ENCODE measurements around the gene NID1.
"Not testable (repeated sequence)": the region's sequence is repeated elsewhere in the genome, so short reads cannot be mapped to it uniquely, and the experiment has no call there.

NID1 gene

DNA sequence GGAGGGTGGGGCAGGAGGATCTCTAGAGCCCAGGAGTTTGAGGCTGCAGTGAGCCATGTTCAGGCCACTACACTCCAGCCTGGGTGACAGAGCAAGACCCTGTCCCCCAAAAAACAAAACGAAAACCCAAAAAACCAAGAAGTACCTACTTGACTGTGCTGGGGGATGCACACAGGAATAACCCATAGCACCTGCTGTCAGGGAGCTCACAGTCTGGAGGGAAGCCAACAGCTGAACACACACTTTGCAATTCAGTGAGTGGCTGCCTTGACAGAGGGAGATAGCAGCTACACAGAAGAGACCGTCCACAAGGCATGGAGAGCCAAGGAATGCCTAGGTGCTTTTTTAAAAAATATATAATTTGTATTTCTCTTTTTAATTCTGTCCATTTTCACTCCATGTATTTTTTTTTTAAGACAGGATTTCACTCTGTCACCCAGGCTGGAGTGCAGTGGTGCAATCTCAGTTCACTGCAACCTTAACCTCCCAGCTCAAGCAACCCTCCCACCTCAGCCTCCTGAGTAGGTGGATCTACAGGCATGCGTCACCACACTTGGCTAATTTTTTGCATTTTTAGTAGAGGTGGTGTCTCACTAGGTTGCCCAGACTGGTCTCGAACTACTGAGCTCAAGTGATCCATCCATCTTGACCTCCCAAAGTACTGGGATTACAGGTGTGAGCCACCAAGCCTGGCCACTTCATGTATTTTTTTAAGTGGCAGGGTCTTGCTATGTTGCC is 68.7 kb downstream of the NID1 start:
- DNase-seq (ENCODE audit: low read depth): no peak

DNA sequence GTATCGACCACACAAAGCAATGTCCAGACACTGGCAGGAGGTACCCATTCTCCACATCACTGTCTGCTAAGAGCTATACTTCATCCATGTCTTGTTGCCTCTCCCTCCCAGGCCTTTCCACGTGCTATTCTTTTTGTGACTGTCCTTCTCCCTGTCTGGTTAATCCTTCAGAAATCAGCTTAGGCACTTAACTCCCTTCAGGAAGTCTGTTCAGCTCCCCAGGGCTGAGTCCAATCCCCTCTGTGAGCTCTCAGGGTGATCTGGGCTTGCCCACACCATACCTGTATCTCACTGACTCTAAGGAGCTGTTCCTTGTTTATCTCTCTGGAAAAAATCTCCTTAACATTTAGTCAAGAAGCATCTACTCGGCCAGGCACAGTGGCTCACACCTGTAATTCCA is 69.4 kb downstream of the NID1 start:
- no peak for DNase-seq (ENCODE audit: low read depth)

DNA sequence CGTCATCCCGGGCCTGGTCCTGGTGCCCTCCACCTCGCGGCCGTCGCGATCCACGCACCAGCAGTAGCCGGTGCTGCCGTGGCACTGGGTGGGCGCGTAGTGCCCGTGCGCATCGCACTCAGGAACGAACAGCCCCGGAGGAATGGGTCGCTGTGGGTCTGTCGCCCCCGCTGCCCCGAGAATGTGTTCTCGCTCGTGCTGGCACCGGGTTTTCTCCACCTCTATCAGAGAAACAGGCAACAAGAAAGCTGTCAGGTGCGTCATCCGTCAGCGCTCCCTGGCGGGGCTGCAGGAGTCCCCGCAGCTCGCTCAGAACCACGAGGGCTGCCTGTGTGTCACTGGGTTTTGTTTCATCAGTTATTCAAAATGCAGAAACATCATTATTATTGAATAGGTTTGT is 71.2 kb downstream of the NID1 start:
- DNase-seq (ENCODE audit: low read depth): no peak

DNA sequence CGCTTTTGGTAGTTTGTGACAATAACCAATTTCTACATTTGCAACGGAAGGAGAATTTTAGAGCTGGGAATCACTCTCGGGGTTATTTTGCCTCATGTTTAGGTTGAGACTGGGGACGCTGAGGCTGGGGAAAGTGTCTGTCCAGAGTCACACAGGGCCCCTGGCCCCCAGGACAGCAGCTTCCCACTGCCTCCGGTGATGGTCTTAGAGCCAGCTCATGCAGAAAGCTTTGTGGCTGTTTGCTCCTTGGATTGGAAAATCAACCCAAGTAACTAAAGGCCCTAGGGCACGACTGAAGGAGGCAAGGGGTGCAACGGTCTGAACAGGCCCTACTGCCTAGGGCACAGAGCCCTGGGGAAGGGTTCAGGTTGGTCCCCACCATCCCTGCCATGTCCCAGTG is 72.0 kb downstream of the NID1 start:
- DNase-seq (ENCODE audit: low read depth): no peak

DNA sequence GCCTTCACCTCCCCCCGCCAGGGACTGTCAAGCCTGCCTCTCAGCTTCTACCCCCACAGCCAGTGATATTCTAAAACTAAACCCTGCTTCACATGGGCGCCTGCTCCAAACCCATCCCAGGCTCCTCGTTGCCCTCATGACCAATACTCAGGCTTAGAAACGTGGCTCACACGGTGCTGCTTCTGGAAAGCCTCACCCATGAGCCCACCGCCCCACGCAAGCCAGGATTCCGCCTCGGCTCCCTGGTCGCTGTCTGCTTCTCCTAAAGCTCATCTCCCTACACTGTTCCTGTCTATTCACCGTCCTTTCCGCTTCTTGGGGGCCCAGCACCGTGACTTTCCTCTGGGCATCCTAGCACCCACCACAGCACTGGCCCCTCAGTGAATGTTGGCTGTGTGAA is 72.5 kb downstream of the NID1 start:
- DNase-seq (ENCODE audit: low read depth): no peak

DNA sequence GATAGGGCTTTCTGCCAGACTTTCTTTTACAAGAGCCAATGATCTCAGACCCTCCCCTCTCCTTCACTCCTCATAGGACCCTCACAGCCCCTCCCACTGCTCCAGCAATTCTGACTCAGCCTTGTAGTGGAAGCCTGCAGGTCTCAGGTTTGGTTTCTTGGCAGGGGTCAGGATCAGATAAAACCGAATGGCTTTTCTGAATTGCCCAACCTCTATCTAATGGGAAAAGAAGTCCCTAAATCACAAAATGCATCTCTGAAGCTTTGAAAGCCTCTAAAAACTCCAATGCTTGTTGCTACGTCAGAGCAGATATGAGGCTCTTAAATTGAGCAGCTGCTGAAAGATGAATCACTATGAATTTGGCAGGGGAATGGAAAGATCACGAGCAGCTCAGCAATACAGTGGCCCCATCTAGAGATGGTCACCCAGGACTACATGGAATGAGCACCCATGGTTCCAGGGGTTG is 74.5 kb downstream of the NID1 start:
- DNase-seq (ENCODE audit: low read depth): no peak

DNA sequence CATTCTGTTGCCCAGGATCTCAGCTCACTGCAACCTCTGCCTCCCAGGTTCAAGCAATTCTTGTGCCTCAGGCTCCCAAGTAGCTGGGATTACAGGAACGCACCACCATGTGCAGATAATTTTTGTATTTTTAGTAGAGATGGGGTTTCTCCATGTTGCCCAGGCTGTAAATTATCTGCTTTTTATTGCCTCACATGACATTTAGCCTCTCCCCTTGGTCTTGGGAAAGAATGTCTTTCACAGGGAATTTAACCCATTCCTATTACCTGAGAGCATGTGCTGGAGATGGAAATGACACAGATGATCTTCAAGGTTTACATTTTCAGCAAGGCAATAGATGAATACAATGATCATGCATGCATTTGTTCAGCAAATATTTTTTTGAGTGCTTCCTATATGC is 75.8 kb downstream of the NID1 start:
- no peak for DNase-seq (ENCODE audit: low read depth)

DNA sequence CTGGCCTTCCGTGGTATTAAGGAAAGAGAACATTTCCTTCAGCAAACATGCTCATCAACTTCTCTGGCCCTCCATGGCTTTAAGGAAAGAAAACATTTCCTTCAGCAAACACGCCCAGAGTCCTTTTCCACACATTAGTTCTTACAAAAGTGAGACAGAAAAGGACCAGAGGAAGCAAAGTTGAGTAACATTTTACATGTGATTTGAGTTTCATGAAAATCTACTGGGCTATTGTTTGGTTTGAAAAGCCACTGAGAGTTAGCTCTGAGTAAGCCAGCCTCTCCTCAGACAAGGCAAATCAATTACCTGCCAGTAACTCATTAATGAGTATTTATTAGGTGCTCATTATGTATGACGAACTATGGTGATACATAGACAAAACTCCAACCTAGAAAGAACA is 78.0 kb downstream of the NID1 start:
- no peak for DNase-seq (ENCODE audit: low read depth)

DNA sequence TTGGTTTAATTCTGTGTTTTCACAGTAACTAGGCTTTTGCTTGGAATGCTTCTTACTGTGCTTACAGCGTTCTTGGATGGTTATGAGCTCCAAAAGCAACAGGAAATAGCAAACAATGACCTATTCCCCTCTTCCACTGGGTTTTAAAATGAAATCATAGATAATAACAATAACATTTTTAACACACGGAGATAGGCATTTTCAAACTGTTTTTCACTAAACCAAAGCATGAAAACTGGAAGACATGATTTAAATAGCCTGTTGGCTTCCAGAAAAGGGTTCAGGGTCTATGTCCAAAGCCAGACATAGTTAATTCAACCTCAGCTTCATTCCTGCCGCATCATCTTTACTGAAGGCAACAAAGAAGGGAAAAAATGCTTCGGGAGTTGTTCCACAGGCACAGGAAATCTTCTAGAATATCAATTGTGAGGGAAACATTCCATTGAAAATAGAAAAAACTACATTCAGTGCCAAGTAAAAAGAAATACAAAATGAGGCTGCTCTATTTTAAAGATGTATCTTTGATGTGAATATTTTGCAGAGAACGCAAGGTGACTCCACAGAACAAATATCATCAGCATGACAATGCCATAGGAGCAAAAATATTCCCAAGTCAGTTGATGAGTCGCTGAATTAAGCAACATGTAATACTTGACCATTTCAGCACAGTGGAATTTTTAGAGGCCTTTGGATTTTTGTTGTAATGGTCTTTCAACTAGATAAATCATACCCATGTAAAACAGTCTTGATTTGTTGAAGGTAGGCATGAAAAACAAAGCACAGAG is 80.7 kb downstream of the NID1 start:
- DNase-seq (ENCODE audit: low read depth): peak; percentile 63

DNA sequence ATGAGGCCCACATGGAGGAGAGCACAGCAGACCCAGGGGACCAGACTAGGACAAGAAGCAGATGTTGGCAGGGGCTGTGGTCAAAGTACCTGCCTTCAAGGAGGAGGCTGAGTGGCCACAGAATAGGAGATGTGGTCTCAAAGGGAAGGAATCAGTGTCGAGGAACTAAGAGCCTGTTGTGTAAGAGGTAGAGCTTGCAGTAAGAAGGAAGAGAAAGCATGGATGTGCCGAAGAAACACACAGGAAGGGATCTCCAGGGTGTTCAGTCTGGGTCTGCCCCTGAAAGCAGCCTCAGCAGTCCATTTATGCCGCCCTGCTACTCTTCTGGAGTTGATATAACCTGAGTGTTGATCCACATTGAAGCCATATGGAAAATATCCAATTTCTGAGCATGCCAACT is 83.9 kb downstream of the NID1 start:
- no peak for DNase-seq (ENCODE audit: low read depth)

DNA sequence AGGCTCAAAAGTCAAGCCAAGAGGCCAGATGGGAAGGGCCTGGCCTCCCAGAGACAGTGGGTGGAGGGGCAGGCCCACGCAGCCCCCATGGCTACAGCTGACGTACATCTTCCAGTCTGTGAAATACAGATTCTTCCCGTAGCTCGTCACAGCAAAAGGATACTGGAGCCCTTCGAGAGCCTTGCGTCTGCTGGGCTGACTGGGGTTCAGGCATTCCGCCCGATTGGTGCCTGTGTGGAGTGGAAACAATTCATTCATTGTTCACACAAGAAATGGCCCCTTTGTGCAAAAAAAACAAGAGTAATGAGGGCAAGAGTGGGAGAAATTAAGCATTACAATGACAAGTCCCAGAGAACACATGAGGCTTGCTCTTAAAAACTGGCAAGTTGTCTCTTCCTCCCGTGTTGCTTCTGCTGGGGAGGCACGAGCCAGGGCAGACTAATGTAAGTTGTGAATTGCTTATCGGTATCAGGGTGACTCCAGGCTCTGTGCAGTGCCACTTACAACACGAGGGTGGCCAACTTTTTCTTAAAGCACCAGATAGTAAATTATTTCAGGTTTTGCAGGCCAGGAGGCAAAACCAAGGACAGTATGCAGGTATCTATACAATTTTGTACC is 85.1 kb downstream of the NID1 start:
- no peak for DNase-seq (ENCODE audit: low read depth)

DNA sequence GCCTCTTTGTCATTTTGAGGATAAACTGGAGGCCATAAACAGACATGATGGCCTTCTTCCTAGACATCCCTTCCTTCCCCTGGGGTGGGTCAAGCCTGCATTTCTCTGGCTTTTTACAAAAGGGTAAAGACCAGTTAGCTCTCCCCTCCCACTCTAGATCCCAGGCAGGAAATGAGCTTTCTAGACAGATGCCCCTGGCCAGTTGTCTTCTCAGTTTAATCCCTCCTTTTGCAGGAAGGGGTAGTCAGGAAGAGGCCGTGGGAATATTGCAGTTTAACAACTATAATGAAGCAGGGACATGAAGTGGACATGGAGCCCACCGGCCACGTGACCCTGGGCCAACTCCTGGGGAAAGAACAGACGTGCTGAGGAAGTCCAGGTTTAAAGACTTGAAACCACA is 85.7 kb downstream of the NID1 start:
- DNase-seq (ENCODE audit: low read depth): no peak

DNA sequence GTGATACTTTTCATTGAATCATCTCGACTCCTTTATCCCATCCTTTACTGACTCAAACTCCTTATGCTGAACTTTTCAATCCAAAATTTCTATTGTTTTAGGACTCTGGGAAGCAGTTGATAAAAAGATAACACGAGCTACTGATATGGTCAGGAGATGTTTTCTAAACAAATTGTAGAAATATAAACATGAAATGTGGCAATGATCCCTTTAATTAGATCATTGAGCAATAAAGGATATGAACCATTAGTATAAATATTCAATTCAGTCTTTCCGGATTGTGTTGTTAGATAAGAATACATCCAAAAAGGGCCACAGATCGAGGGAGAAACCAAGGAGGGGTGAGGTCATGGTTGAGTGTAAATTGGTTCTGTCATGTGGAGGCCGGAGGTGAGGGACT is 88.4 kb downstream of the NID1 start:
- DNase-seq (ENCODE audit: low read depth): no peak

DNA sequence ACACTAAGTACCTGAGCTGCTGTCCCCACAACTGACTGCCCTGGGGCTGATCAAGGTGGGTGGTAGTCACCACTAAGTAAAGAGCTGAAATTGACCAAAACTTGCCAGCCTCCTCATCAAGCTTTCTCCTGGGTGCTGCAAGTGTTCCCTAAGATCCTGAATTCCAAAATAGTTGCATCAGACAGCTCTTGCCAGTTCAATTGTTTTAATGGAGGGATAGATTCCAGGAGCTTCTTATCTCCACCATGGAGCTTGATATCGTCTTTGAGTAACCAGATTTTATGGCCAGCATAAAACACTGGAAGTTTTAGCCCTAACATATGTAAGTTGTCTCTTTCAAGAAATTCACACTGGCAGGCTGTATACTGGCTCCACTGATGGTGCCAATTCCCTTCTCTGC is 90.3 kb downstream of the NID1 start:
- DNase-seq (ENCODE audit: low read depth): no peak

DNA sequence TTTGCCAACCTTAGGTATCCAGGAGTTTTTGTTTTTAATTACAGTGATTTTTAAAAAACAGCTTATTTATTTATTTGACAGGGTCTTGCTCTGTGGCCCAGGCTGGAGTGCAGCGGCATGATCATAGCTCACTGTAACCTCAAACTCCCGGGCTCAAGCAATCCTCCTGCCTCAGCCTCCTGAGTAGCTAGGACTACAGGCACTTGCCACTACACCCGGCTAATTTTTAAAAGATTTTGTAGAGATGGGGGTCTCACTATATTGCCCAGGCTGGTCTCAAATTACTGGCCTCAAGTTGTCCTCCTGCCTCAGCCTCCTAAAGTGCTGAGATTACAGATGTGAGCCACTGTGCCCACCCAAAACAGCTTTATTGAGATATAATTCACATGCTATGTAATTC is 92.2 kb downstream of the NID1 start:
- DNase-seq (ENCODE audit: low read depth): not testable (repeated sequence)

DNA sequence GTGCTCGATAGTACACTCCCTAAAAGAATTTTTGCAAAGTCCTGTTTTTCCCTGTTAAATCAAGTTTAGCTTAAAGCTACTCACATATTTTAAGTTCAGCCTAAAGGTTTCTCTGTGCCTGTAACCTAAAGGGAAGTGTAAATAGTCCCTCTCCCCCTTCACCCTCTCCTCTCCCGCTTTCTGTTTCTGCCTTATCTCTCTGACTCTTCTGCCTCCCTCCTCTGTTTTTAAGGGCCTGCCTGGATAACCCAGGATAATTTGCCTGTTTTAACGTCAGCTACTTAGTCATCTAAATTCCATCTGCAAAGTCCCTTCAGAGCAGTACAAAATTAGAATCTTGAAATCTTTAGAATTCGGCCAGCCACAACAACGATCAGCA is 92.6 kb downstream of the NID1 start:
- DNase-seq (ENCODE audit: low read depth): peak; percentile 62

DNA sequence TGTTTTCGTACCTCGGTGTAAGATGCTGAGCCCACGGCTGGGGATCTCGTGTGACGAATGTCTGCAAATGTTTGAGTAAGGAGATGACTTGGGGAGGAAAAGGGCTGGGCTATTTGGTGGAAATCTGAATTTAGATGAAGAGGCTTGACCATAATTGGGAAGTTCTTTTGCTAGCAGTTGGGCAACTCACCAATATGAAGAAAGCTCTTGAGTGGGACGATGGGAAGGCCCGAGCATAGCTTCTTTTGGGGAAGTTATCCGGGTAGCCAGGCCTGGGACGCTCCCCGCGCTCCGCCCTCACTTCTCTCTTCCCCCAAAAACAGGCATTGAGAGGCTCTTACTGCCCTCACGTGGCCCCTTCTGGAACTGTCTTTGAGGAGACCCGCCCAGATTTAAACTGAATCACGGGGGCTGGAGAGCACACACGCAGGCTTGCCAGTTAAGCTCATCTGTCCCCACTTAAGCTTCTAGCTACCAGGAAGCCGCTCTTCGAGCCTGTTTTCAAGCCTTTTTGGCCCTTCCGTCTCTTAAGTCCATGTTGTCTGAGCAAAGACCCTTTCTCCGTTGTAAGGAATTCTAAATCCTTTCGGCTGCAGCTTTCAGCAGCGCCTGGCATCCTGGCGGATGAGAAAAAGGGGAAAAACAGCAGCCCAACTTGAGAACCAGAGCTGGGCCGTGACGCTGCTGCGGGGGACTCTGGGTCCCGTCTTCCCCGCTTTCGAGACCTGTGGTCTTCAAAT is 93.1 kb downstream of the NID1 start:
- peak; percentile 97 for DNase-seq (ENCODE audit: low read depth)

DNA sequence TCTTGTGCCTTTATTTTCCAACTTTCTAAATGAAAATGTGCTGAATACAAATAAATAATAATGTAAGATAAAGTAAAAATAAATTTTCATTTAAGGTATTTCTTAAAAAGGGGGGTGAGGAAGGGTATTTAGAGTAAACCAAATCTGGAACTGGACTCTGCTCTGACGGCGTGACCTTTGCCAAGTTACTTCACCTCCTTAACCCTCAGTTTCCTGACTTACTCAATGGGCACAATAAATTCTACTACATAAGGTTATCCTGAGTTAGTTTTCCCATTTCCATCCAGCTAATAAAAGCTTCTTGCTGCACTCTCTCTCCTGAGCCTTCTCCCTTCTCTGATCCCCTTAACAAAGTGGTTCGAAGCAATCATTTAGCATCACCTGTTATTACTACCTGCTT is 93.9 kb downstream of the NID1 start:
- no peak for DNase-seq (ENCODE audit: low read depth)

DNA sequence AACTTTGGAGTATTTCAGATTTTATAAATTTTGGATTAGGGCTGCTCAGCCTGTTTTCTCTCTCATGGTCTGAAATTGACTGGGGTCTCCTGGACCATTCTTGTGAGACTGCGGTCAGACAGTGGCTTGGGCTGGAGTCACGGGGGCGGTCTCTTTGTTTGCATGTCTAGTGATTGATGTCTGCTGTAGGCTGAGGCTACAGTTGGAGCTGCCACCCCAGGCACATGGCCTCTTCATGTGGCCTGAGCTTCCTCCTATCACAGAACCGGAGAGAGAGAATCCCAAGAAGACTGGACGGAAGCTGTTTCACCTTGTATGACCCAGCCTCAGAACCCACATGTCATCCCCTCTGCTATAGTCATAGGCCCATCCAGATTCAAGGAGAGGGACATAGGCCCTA is 96.1 kb downstream of the NID1 start:
- no peak for DNase-seq (ENCODE audit: low read depth)

DNA sequence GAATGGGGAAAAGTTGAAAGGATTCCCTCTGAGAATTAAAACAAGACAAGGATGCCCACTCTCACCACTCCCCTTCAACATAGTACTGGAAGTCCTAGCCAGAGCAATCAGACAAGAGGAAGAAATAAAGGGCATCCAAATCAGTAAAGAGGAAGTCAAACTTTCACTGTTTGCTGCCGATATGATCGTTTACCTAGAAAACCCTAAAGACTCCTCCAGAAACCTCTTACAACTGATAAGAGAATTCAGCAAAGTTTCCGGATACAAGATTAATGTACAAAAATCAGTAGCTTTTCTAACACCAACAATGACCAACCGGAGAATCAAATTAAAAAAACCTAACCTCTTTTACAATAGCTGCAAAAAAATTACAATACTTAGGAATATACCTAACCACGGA is 98.8 kb downstream of the NID1 start:
- DNase-seq (ENCODE audit: low read depth): not testable (repeated sequence)

DNA sequence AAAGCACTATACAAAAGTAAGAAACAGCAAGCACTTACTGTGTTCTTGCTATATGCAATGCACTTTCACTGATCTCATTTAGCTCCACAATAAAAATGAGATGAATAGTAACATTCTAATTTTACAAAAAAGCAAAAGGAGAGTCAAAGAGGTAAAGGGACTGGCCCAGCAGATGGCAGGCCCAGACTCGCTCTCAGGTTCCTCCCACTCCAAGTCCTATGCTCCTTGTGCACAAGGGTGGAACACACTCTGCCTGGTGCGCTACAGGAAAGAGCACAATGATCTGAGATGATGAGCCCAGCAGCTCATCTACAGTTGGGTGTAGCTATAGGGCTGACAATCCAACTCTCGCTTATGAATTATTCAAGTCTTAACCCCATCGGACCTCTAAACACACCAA is 104.1 kb downstream of the NID1 start:
- DNase-seq (ENCODE audit: low read depth): no peak

DNA sequence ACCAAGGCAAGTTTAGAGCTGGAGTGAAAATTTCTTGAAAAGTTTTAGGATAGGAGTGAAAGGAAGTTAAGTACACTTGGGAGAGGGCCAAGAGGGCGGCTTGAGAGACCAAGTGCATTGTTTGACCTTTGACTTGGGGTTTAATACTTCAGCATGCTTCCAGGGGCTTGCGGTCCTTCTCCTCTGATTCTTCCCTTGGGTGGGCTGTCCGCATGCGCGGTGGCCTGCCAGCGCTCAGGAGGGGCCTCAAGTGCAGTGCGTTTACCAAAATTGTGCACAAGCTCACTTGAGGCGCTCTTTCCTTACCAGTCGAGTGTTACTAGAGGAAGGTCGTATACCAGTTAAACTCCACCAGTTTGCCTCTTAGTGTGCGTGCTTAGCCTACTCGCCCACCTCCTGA is 106.9 kb downstream of the NID1 start:
- no peak for DNase-seq (ENCODE audit: low read depth)

DNA sequence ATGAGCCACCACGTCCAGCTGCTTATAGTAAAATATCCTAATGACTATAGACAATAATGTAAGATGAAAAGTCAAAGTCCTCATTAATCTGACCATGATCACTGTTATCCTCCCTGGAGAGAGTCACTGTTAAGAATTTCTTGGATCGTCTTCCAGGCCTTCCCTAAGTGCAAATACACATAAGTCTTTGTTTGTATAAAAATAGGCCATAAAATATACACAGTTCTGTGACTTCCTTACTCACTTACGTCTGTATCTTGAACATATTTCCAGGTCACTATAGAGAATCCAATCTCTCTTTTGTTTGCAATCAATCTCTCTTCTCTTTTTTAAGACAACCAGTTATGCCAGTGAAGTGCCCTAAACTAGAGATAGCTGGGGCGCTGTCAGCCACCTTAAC is 109.1 kb downstream of the NID1 start:
- DNase-seq (ENCODE audit: low read depth): no peak
